Neuronal stem cell (in vitro differentiated cells): ENCODE results near the gene PPP1R2B. TPM values are rescaled to one million over a fixed set of nuclear protein-coding genes. Genes with fewer than 3 reads are reported as not detected.

ENCODE experiments used
- DNase-seq: peaks from one replicate; pipeline ENCODE4 v3.0.0-alpha.2; 2013; ENCODE audit warnings: low spot score
- H2AFZ ChIP-seq: one replicate; pipeline ENCODE4 v1.6.1; 2013; ENCODE audit warnings: mild to moderate bottlenecking, low read length, inconsistent platforms
- H2AK5ac ChIP-seq: 2 replicates; pipeline ENCODE4 v1.6.1; 2013; ENCODE audit warnings: low read depth, mild to moderate bottlenecking, inconsistent platforms, low read length, moderate library complexity, mixed read lengths
- H2BK120ac ChIP-seq: 2 replicates; pipeline ENCODE4 v1.6.1; 2013; ENCODE audit warnings: low read depth, mild to moderate bottlenecking, inconsistent platforms, low read length, moderate library complexity, mixed read lengths
- H2BK12ac ChIP-seq: one replicate; pipeline ENCODE4 v1.6.1; 2013; ENCODE audit warnings: low read length, inconsistent platforms
- H2BK15ac ChIP-seq: 2 replicates; pipeline ENCODE4 v1.6.1; 2013; ENCODE audit warnings: mild to moderate bottlenecking, low read length, inconsistent platforms, mixed read lengths
- H2BK5ac ChIP-seq: one replicate; pipeline ENCODE4 v1.6.1; 2013; ENCODE audit warnings: inconsistent platforms, mild to moderate bottlenecking, low read length, moderate library complexity
- H3K14ac ChIP-seq: one replicate; pipeline ENCODE4 v1.6.1; 2013; ENCODE audit warnings: low read length, inconsistent platforms
- H3K18ac ChIP-seq: 2 replicates; pipeline ENCODE4 v1.6.1; 2013; ENCODE audit warnings: low read length, inconsistent platforms
- H3K23ac ChIP-seq: 2 replicates; pipeline ENCODE4 v1.6.1; 2013; ENCODE audit warnings: low read depth, mild to moderate bottlenecking, mixed read lengths, low read length, inconsistent platforms; ENCODE audit not compliant: poor library complexity
- H3K27ac ChIP-seq: replicated peaks from 3 replicates; pipeline ENCODE4 v1.5.1; 2013; ENCODE audit warnings: low read length, inconsistent platforms
- H3K27me3 ChIP-seq, 3 experiments: 2 replicates each; pipeline ENCODE4 v1.6.1; 2013; ENCODE audit warnings: low read length in 3 of 3, mild to moderate bottlenecking in 2 of 3, inconsistent platforms in 1 of 3, low read depth in 1 of 3, mixed read lengths in 1 of 3, moderate library complexity in 1 of 3; ENCODE audit not compliant: control insufficient read depth in 3 of 3, insufficient read depth in 3 of 3
- H3K36me3 ChIP-seq, 2 donors: replicated peaks in 1 of 2; 2 replicates each; pipeline ENCODE4 v1.6.1; 2013; ENCODE audit warnings: low read length in 2 of 2; ENCODE audit not compliant: control insufficient read depth in 2 of 2, insufficient read depth in 2 of 2
- H3K4ac ChIP-seq: 2 replicates; pipeline ENCODE4 v1.6.1; 2013; ENCODE audit warnings: inconsistent platforms, mild to moderate bottlenecking, low read length, moderate library complexity
- H3K4me1 ChIP-seq, 2 donors: 1 replicate in 1 of 2; 2 replicates in 1 of 2; pipeline ENCODE4 v1.6.1; 2013; ENCODE audit warnings: low read length in 2 of 2, low read depth in 1 of 2; ENCODE audit not compliant: control insufficient read depth in 2 of 2, insufficient read depth in 1 of 2
- H3K4me2 ChIP-seq: one replicate; pipeline ENCODE4 v1.6.1; 2013; ENCODE audit warnings: mild to moderate bottlenecking, low read length, inconsistent platforms; ENCODE audit not compliant: insufficient read depth, poor library complexity, severe bottlenecking
- H3K4me3 ChIP-seq, 2 donors: 2 replicates each; pipeline ENCODE4 v1.5.1; 2013; ENCODE audit warnings: low read length in 2 of 2, mild to moderate bottlenecking in 2 of 2, inconsistent platforms in 1 of 2, moderate library complexity in 1 of 2
- H3K79me1 ChIP-seq: one replicate; pipeline ENCODE4 v1.6.1; 2013; ENCODE audit warnings: low read depth, mild to moderate bottlenecking, inconsistent platforms, low read length, moderate library complexity
- H3K9ac ChIP-seq: one replicate; pipeline ENCODE4 v1.6.1; 2013; ENCODE audit warnings: mild to moderate bottlenecking, low read depth, low read length, inconsistent platforms; ENCODE audit not compliant: poor library complexity
- H3K9me3 ChIP-seq, 2 donors: replicated peaks in 1 of 2; 2 replicates each; pipeline versions ENCODE3 to v1.6.1; 2013; ENCODE audit warnings: low read length in 2 of 2, mild to moderate bottlenecking in 2 of 2, inconsistent platforms in 1 of 2, low read depth in 1 of 2, mixed read lengths in 1 of 2, moderate library complexity in 1 of 2; ENCODE audit not compliant: control insufficient read depth in 2 of 2, insufficient read depth in 1 of 2
- H4K8ac ChIP-seq: one replicate; pipeline ENCODE4 v1.6.1; 2013; ENCODE audit warnings: low read depth, mild to moderate bottlenecking, inconsistent platforms, low read length, moderate library complexity
- H4K91ac ChIP-seq: one replicate; pipeline ENCODE4 v1.6.1; 2013; ENCODE audit warnings: low read length, low read depth, mild to moderate bottlenecking, inconsistent platforms; ENCODE audit not compliant: poor library complexity
- WGBS, 2 donors: extraction: QIAGEN DNeasy Blood & Tissue Kit; methylation state at CpG; one replicate each; pipeline ENCODE4 v1.1.7; 2013; ENCODE audit warnings: missing lambda C conversion rate in 2 of 2, mixed read lengths in 1 of 2; ENCODE audit not compliant: insufficient read length in 2 of 2, insufficient replicate concordance in 1 of 2; ENCODE audit errors: extremely low coverage in 2 of 2; 5-methylcytosine and 5-hydroxymethylcytosine counted together
- polyA plus RNA-seq, 2 experiments: library from polyadenylated mRNA; stranded (reverse); fragments of 200-250 nt; gene quantifications; one replicate each; pipeline ENCODE4 v1.2.3, GENCODE V29; 2013

PPP1R2B gene
- not detected for polyA plus RNA-seq (2013, experiment 1 of 2)
- not detected for polyA plus RNA-seq (2013, experiment 2 of 2)

- DNase-seq: no peak
- no CpG with 5 or more reads among the region's 48 CpGs for WGBS, 2 donors
- Histone ChIP-seq H3K4ac (no peak within 1 kb of the TSS), H2AK5ac (no peak within 1 kb of the TSS), H3K18ac (no peak within 1 kb of the TSS), H3K4me1 (no peaks in the 10 kb centered on the region), H2BK120ac (no peak within 1 kb of the TSS), H4K91ac (no peak within 1 kb of the TSS), H2BK5ac (no peak within 1 kb of the TSS), H3K36me3 (no peaks in the 10 kb centered on the region), H3K23ac (no peak within 1 kb of the TSS), H2BK12ac (no peak within 1 kb of the TSS), H3K4me3 (no peak within 1 kb of the TSS), H2AFZ (no peak within 1 kb of the TSS), H3K79me1 (no peaks in the 10 kb centered on the region), H2BK15ac (no peak within 1 kb of the TSS), H3K14ac (no peak within 1 kb of the TSS), H3K9ac (no peak within 1 kb of the TSS), H3K9me3 (no peaks in the 10 kb centered on the region), H3K4me2 (no peak within 1 kb of the TSS), H3K27me3 (no peaks in the 10 kb centered on the region), H3K27ac (no peak within 1 kb of the TSS), H4K8ac (no peak within 1 kb of the TSS)
Measured at GRCh38 chr5:156850206-156850751, at the start of gene PPP1R2B. Gene PPP1R2B, plus strand, starts transcription at chr5:156850295. Its CDS starts 268 bp downstream, at chr5:156850563.

GRCh38 chr5:156800929-156801328 is 49.2 kb upstream of the PPP1R2B start:
- WGBS, 2 donors: no CpG with 5 or more reads among the region's 3 CpGs
- no peak overlapping the region for H2AK5ac ChIP-seq

GRCh38 chr5:156802501-156802900 is 47.6 kb upstream of the PPP1R2B start:
- Histone ChIP-seq H4K91ac (no peak overlapping the region), H2BK5ac (no peak overlapping the region), H3K4me2 (no peak overlapping the region), H3K9me3 (no peaks in the 10 kb centered on the region), H2AFZ (no peak overlapping the region), H3K27ac (no peak overlapping the region), H3K4ac (no peak overlapping the region), H3K18ac (no peak overlapping the region), H3K79me1 (no peaks in the 10 kb centered on the region), H3K4me3 (no peak overlapping the region), H3K9ac (no peak overlapping the region), H3K4me1 (peaks cover 6 to 7% of the 10 kb centered on the region in 2 donors), H4K8ac (no peak overlapping the region), H2BK12ac (no peak overlapping the region), H3K27me3 (no peaks in the 10 kb centered on the region), H2BK15ac (no peak overlapping the region), H3K14ac (no peak overlapping the region), H3K23ac (no peak overlapping the region), H2BK120ac (no peak overlapping the region), H3K36me3 (no peaks in the 10 kb centered on the region), H2AK5ac (no peak overlapping the region)
- WGBS, 2 donors: no CpG with 5 or more reads among the region's 5 CpGs
- no peak for DNase-seq

More at GRCh38 chr5:156800929-156801328, 49.2 kb upstream of the PPP1R2B start:
- no peak overlapping the region for H3K9ac ChIP-seq
- H3K27me3 ChIP-seq: no peaks in the 10 kb centered on the region
- no peaks in the 10 kb centered on the region for H3K9me3 ChIP-seq
- no peaks in the 10 kb centered on the region for H3K36me3 ChIP-seq
- H4K91ac ChIP-seq: no peak overlapping the region
- no peak overlapping the region for H3K4me3 ChIP-seq
- no peak overlapping the region for H2BK15ac ChIP-seq
- H2BK5ac ChIP-seq: no peak overlapping the region
- H4K8ac ChIP-seq: no peak overlapping the region
- no peak overlapping the region for H3K14ac ChIP-seq
- peaks cover 7 to 9% of the 10 kb centered on the region in 2 donors for H3K4me1 ChIP-seq
- no peak overlapping the region for H2BK120ac ChIP-seq
- H2BK12ac ChIP-seq: no peak overlapping the region
- no peak overlapping the region for H3K23ac ChIP-seq
- H3K4me2 ChIP-seq: no peak overlapping the region
- no peak overlapping the region for H3K27ac ChIP-seq
- H3K18ac ChIP-seq: no peak overlapping the region
- H3K4ac ChIP-seq: no peak overlapping the region
- H3K79me1 ChIP-seq: no peaks in the 10 kb centered on the region
- DNase-seq: peak; percentile 18
- H2AFZ ChIP-seq: peak overlapping the region; percentile 24

GRCh38 chr5:156803404-156803803 is 46.7 kb upstream of the PPP1R2B start:
- no CpG with 5 or more reads among the region's 2 CpGs for WGBS, 2 donors
- H3K27ac ChIP-seq: no peak overlapping the region
- DNase-seq: no peak
- H3K79me1 ChIP-seq: no peaks in the 10 kb centered on the region
- no peak overlapping the region for H3K4ac ChIP-seq
- H2BK5ac ChIP-seq: no peak overlapping the region
- peaks cover 6 to 7% of the 10 kb centered on the region in 2 donors for H3K4me1 ChIP-seq
- no peak overlapping the region for H3K9ac ChIP-seq
- no peak overlapping the region for H4K91ac ChIP-seq
- no peaks in the 10 kb centered on the region for H3K9me3 ChIP-seq
- no peak overlapping the region for H3K23ac ChIP-seq
- no peak overlapping the region for H4K8ac ChIP-seq
- H3K36me3 ChIP-seq: no peaks in the 10 kb centered on the region
- H3K18ac ChIP-seq: no peak overlapping the region
- no peak overlapping the region for H2AK5ac ChIP-seq
- H3K4me3 ChIP-seq: no peak overlapping the region
- H3K27me3 ChIP-seq: no peaks in the 10 kb centered on the region
- H3K14ac ChIP-seq: no peak overlapping the region
- H2BK12ac ChIP-seq: no peak overlapping the region
- no peak overlapping the region for H2BK120ac ChIP-seq
- H2BK15ac ChIP-seq: no peak overlapping the region
- H2AFZ ChIP-seq: no peak overlapping the region
- H3K4me2 ChIP-seq: no peak overlapping the region
